WTC11 (cell line): ENCODE results near the gene BCAP29. TPM values are rescaled to one million over a fixed set of nuclear protein-coding genes. Genes with fewer than 3 reads are reported as not detected.

Experiments used
- ATAC-seq: fragments of 200-7000 bp; cut with Tn5 transposase; 2 replicates; pipeline ENCODE4 v1.10.0; 2021; ENCODE audit warnings: mild to moderate bottlenecking, moderate library complexity
- CTCF ChIA-PET: fragments of 300-600 bp; sonication (Branson Sonifier 250); formaldehyde crosslinking; loops from one replicate; lab custom pipeline; 2021; ENCODE audit warnings: antibody characterized with exemption; lab: Charles Lee
- POLR2A ChIA-PET: fragments of 350-600 bp; sonication (Branson Sonifier 250); formaldehyde crosslinking; loops from one replicate; lab custom pipeline; 2021; ENCODE audit warnings: antibody characterized with exemption; lab: Charles Lee
- DNase-seq: peaks from one replicate; pipeline ENCODE4 v3.0.0; 2021; ENCODE audit warnings: low spot score
- H3K27ac Mint-ChIP-seq: 2 replicates; pipeline ENCODE4 v1.8.0; 2021; ENCODE audit warnings: mixed read lengths
- H3K27me3 Mint-ChIP-seq: 2 replicates; pipeline ENCODE4 v1.8.0; 2021; ENCODE audit warnings: low read depth, mild to moderate bottlenecking, moderate library complexity, mixed read lengths
- H3K36me3 Mint-ChIP-seq: 2 replicates; pipeline ENCODE4 v1.8.0; 2021; ENCODE audit warnings: mixed read lengths
- H3K4me1 Mint-ChIP-seq: 2 replicates; pipeline ENCODE4 v1.8.0; 2022; ENCODE audit warnings: mixed read lengths
- H3K4me3 Mint-ChIP-seq: 2 replicates; pipeline ENCODE4 v1.8.0; 2021; ENCODE audit warnings: mild to moderate bottlenecking, moderate library complexity, mixed read lengths
- H3K9me3 Mint-ChIP-seq: 2 replicates; pipeline ENCODE4 v1.8.0; 2021; ENCODE audit warnings: mixed read lengths
- AFF4 ChIP-seq: sonication (generic); formaldehyde crosslinking; IDR thresholded peaks from 2 replicates; pipeline ENCODE4 v1.8.1; 2023; ENCODE audit warnings: mild to moderate bottlenecking, missing genetic modification reagents, borderline replicate concordance
- ARID4B ChIP-seq: sonication (generic); formaldehyde crosslinking; IDR thresholded peaks from 2 replicates; pipeline ENCODE4 v1.8.0; 2023; ENCODE audit warnings: missing genetic modification reagents, mild to moderate bottlenecking, borderline replicate concordance
- ATF1 ChIP-seq: sonication (generic); formaldehyde crosslinking; IDR thresholded peaks from 2 replicates; pipeline ENCODE4 v1.8.1; 2023; ENCODE audit warnings: mild to moderate bottlenecking, moderate library complexity, missing genetic modification reagents
- CBFB ChIP-seq: sonication (generic); formaldehyde crosslinking; IDR thresholded peaks from 2 replicates; pipeline ENCODE4 v1.8.1; 2022; ENCODE audit warnings: mild to moderate bottlenecking, low read depth, missing genetic modification reagents
- CDX4 ChIP-seq: fragments of 250-450 bp; sonication (Bioruptor Pico); IDR thresholded peaks from 2 replicates; pipeline ENCODE4 v1.9.0; 2021; ENCODE audit warnings: moderate library complexity, mild to moderate bottlenecking, inconsistent platforms, borderline replicate concordance
- CREB1 ChIP-seq: sonication (generic); formaldehyde crosslinking; IDR thresholded peaks from 2 replicates; pipeline ENCODE4 v1.8.0; 2023; ENCODE audit warnings: mild to moderate bottlenecking, missing genetic modification reagents
- EMX1 ChIP-seq: fragments of 250-450 bp; sonication (Bioruptor Pico); IDR thresholded peaks from 2 replicates; pipeline ENCODE4 v1.8.0; 2021; ENCODE audit warnings: mild to moderate bottlenecking
- GRHL2 ChIP-seq: fragments of 250-450 bp; sonication (Bioruptor Pico); IDR thresholded peaks from 2 replicates; pipeline ENCODE4 v1.8.0; 2022; ENCODE audit warnings: mild to moderate bottlenecking, moderate library complexity; ENCODE audit not compliant: insufficient replicate concordance, severe bottlenecking
- JAZF1 ChIP-seq: fragments of 250-450 bp; sonication (Bioruptor Pico); IDR thresholded peaks from 2 replicates; pipeline ENCODE4 v1.9.0; 2021; ENCODE audit warnings: moderate library complexity, mild to moderate bottlenecking, inconsistent platforms
- MYBL2 ChIP-seq: sonication (generic); formaldehyde crosslinking; IDR thresholded peaks from 2 replicates; pipeline ENCODE4 v1.8.1; 2023; ENCODE audit warnings: mild to moderate bottlenecking, moderate library complexity, missing genetic modification reagents
- NFATC4 ChIP-seq: fragments of 250-450 bp; sonication (Bioruptor Pico); IDR thresholded peaks from 2 replicates; pipeline ENCODE4 v1.9.0; 2021; ENCODE audit warnings: mild to moderate bottlenecking
- PRRX2 ChIP-seq: fragments of 250-450 bp; sonication (Bioruptor Pico); IDR thresholded peaks from 2 replicates; pipeline ENCODE4 v1.8.0; 2021; ENCODE audit warnings: mild to moderate bottlenecking
- USF1 ChIP-seq: sonication (generic); formaldehyde crosslinking; IDR thresholded peaks from 2 replicates; pipeline ENCODE4 v1.8.0; 2022; ENCODE audit warnings: mild to moderate bottlenecking, missing genetic modification reagents
- ZNF121 ChIP-seq: sonication (generic); formaldehyde crosslinking; IDR thresholded peaks from 2 replicates; pipeline ENCODE4 v1.8.0; 2023; ENCODE audit warnings: missing genetic modification reagents
- ZNF396 ChIP-seq: fragments of 250-450 bp; sonication (Bioruptor Pico); IDR thresholded peaks from 2 replicates; pipeline ENCODE4 v1.8.0; 2021; ENCODE audit warnings: mild to moderate bottlenecking, moderate library complexity, borderline replicate concordance
- ZNF416 ChIP-seq: fragments of 250-450 bp; sonication (Bioruptor Pico); IDR thresholded peaks from 2 replicates; pipeline ENCODE4 v1.9.0; 2021; ENCODE audit warnings: mild to moderate bottlenecking, inconsistent platforms
- total RNA-seq: library from RNA; stranded (reverse); gene quantifications from 3 replicates; pipeline ENCODE4 v1.2.3, GENCODE V29; 2021
- TF ChIP-seq, protein P1 (sequence below): sonication (generic); formaldehyde crosslinking; IDR thresholded peaks from 2 replicates; pipeline ENCODE4 v1.8.1; 2022; ENCODE audit warnings: low read depth, missing genetic modification reagents, borderline replicate concordance
- TF ChIP-seq, protein P2 (sequence below): fragments of 250-450 bp; sonication (Bioruptor Pico); conservative IDR thresholded peaks from 2 replicates; pipeline ENCODE4 v1.9.0; 2021; ENCODE audit warnings: mild to moderate bottlenecking
- TF ChIP-seq, protein P3 (sequence below): sonication (generic); formaldehyde crosslinking; IDR thresholded peaks from 2 replicates; pipeline ENCODE4 v1.8.1; 2023; ENCODE audit warnings: mild to moderate bottlenecking, moderate library complexity, missing genetic modification reagents

BCAP29 gene
- total RNA-seq, 1 experiment from 2014 or later, result 14.5 TPM

DNA sequence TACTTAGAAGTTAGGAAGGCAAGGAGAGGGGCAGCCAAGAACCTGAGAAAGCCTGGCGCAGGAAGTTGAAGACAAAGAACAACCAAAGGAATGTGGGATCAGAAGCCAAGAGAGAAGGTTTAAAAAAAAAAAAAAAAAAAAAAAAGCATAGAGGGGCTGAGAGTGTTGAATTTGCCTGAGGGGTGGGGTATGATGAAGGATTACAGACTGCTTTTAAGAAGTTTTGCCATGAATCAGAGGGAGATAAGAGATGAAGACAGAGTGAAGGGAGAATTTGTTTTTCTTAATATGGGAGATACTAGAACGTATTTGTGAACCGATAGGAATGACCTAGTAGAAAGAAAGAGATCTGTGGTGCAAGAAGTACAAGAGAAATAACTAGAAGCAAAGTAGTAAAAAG lies 87.3 kb downstream of the BCAP29 start:
- no peak for TF ChIP-seq USF1 (CRISPR knock-in tag)
- no peak for TF ChIP-seq ZNF121 (CRISPR knock-in tag)
- no peak for TF ChIP-seq PRRX2 (CRISPR knock-in tag)
- no peak for TF ChIP-seq ATF1 (CRISPR knock-in tag)
- no peak for TF ChIP-seq EMX1 (CRISPR knock-in tag)
- no peak for TF ChIP-seq MYBL2 (CRISPR knock-in tag)
- no peak for TF ChIP-seq JAZF1 (CRISPR knock-in tag)
- TF ChIP-seq ARID4B, result no peak
- no peaks in the 10 kb centered on the region for H3K9me3 Mint-ChIP-seq
- H3K27me3 Mint-ChIP-seq, result peaks cover 31% of the 10 kb centered on the region
- no peak for DNase-seq
- H3K4me1 Mint-ChIP-seq, result 0 out of 2 replicates have a peak, but pooled peaks cover 4% of the 10 kb centered on the region
- ChIA-PET CTCF (no interaction called here), POLR2A (no interaction called here)
- no peaks in the 10 kb centered on the region for H3K36me3 Mint-ChIP-seq
- peak; percentile 26; the same call in 1 of the 2 replicates for ATAC-seq
- H3K4me3 Mint-ChIP-seq, result no peak overlapping the region
- H3K27ac Mint-ChIP-seq, result no peak overlapping the region

DNA sequence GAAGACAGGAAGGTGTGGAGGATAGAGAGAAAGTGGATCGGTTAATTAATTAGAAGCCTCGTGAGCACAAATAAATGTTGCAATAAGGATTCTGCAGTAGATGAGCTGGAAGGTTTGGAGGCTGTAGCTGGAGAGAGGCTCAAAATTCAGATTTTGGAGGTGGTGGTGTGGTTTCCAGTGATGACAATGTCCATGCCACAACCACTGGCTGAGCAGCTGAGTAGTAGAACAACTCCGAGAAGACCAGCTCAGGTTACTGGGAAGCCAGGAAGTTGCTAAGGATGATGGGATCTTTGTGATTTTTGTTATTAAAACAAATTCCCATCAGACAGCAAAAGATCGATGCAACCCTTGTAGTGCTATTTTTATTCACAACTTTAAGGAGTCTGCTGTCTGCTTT lies 88.2 kb downstream of the BCAP29 start:
- POLR2A ChIA-PET, result no interaction called here
- H3K4me3 Mint-ChIP-seq, result no peak overlapping the region
- no peak overlapping the region for H3K27ac Mint-ChIP-seq
- no peaks in the 10 kb centered on the region for H3K36me3 Mint-ChIP-seq
- no peaks in the 10 kb centered on the region for H3K9me3 Mint-ChIP-seq
- 0 out of 2 replicates have a peak, but pooled peaks cover 3% of the 10 kb centered on the region for H3K4me1 Mint-ChIP-seq
- 0 out of 2 replicates have a peak, but pooled peaks have one; percentile 28 for ATAC-seq
- CTCF ChIA-PET, result no interaction called here
- H3K27me3 Mint-ChIP-seq, result peaks cover 21% of the 10 kb centered on the region
- no peak for DNase-seq
- TF ChIP-seq, protein P1, sequence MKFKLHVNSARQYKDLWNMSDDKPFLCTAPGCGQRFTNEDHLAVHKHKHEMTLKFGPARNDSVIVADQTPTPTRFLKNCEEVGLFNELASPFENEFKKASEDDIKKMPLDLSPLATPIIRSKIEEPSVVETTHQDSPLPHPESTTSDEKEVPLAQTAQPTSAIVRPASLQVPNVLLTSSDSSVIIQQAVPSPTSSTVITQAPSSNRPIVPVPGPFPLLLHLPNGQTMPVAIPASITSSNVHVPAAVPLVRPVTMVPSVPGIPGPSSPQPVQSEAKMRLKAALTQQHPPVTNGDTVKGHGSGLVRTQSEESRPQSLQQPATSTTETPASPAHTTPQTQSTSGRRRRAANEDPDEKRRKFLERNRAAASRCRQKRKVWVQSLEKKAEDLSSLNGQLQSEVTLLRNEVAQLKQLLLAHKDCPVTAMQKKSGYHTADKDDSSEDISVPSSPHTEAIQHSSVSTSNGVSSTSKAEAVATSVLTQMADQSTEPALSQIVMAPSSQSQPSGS (CRISPR knock-in tag), result no peak
- TF ChIP-seq CREB1 (CRISPR knock-in tag) (no peak), CDX4 (CRISPR knock-in tag) (no peak), NFATC4 (no peak), ZNF396 (CRISPR knock-in tag) (no peak), ZNF416 (CRISPR knock-in tag) (no peak), GRHL2 (CRISPR knock-in tag) (no peak), CBFB (CRISPR knock-in tag) (no peak), AFF4 (CRISPR knock-in tag) (no peak), USF1 (CRISPR knock-in tag) (no peak)
- TF ChIP-seq, protein P2, sequence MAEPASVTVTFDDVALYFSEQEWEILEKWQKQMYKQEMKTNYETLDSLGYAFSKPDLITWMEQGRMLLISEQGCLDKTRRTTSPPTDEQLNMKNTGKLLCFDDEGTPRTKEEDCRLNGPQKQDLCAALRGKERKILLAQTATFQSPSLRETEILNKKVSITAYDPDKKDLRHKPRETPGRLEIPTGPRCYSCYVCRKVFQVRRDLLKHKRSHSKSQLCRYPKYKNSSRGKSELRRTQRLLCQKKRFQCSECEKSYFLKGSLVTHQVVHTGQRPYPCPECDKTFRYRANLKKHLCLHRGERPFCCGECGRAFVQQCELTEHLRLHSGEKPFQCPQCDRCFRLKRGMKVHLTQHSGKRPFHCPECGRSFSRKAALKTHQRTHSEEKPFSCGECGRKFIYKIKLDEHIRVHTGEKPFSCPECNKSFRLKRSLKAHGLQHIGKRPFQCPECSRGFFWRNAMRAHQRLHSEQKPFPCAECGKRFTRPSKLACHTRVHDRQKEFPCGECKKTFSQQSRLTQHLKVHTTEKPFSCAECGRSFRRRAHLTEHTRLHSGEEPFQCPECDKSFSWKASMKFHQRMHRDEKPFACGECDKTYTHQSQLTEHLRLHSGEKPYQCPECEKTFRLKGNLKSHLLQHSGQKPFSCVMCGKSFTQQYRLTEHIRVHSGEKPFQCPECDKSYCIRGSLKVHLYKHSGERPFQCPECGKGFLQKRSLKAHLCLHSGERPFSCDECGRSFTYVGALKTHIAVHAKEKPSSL (CRISPR knock-in tag), result no peak
- TF ChIP-seq, protein P3, sequence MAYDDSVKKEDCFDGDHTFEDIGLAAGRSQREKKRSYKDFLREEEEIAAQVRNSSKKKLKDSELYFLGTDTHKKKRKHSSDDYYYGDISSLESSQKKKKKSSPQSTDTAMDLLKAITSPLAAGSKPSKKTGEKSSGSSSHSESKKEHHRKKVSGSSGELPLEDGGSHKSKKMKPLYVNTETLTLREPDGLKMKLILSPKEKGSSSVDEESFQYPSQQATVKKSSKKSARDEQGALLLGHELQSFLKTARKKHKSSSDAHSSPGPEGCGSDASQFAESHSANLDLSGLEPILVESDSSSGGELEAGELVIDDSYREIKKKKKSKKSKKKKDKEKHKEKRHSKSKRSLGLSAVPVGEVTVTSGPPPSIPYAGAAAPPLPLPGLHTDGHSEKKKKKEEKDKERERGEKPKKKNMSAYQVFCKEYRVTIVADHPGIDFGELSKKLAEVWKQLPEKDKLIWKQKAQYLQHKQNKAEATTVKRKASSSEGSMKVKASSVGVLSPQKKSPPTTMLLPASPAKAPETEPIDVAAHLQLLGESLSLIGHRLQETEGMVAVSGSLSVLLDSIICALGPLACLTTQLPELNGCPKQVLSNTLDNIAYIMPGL (CRISPR knock-in tag), result no peak
